ENCODE results near the gene PRKN.

PRKN gene

GRCh38 chr6:162605881-162606280 is 121.7 kb downstream of the PRKN start:
- no peaks in the 10 kb centered on the region for H3K4me1 ChIP-seq (ENCODE audit: insufficient read depth, poor library complexity, severe bottlenecking)
- no peaks in the 10 kb centered on the region for H3K27me3 ChIP-seq (ENCODE audit: insufficient read depth, poor library complexity, severe bottlenecking)
- no peaks in the 10 kb centered on the region for H3K9me3 ChIP-seq (ENCODE audit: severe bottlenecking)
- ATAC-seq (ENCODE audit: low read depth) (no peak), DNase-seq (ENCODE audit: low spot score) (no peak)
- no peak overlapping the region for H3K4me3 ChIP-seq (ENCODE audit: severe bottlenecking)
- TF ChIP-seq, protein P1, sequence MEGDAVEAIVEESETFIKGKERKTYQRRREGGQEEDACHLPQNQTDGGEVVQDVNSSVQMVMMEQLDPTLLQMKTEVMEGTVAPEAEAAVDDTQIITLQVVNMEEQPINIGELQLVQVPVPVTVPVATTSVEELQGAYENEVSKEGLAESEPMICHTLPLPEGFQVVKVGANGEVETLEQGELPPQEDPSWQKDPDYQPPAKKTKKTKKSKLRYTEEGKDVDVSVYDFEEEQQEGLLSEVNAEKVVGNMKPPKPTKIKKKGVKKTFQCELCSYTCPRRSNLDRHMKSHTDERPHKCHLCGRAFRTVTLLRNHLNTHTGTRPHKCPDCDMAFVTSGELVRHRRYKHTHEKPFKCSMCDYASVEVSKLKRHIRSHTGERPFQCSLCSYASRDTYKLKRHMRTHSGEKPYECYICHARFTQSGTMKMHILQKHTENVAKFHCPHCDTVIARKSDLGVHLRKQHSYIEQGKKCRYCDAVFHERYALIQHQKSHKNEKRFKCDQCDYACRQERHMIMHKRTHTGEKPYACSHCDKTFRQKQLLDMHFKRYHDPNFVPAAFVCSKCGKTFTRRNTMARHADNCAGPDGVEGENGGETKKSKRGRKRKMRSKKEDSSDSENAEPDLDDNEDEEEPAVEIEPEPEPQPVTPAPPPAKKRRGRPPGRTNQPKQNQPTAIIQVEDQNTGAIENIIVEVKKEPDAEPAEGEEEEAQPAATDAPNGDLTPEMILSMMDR (IDR thresholded peaks at IDR 0.05; ENCODE audit: poor library complexity, severe bottlenecking) = no peak
- H3K36me3 ChIP-seq (ENCODE audit: low read depth) = no peaks in the 10 kb centered on the region
- H3K27ac ChIP-seq (ENCODE audit: poor library complexity, severe bottlenecking) = no peak overlapping the region

GRCh38 chr6:162603231-162604015 is 124.1 kb downstream of the PRKN start:
- Histone ChIP-seq H3K27ac (ENCODE audit: poor library complexity, severe bottlenecking) (no peak overlapping the region), H3K4me3 (ENCODE audit: severe bottlenecking) (no peak overlapping the region), H3K27me3 (ENCODE audit: insufficient read depth, poor library complexity, severe bottlenecking) (no peaks in the 10 kb centered on the region), H3K36me3 (ENCODE audit: low read depth) (no peaks in the 10 kb centered on the region), H3K9me3 (ENCODE audit: severe bottlenecking) (no peaks in the 10 kb centered on the region), H3K4me1 (ENCODE audit: insufficient read depth, poor library complexity, severe bottlenecking) (no peaks in the 10 kb centered on the region)
- no peak for ATAC-seq (ENCODE audit: low read depth)
- no peak for DNase-seq (ENCODE audit: low spot score)
- TF ChIP-seq, protein P1 (IDR thresholded peaks at IDR 0.05; ENCODE audit: poor library complexity, severe bottlenecking) = no peak

DNA sequence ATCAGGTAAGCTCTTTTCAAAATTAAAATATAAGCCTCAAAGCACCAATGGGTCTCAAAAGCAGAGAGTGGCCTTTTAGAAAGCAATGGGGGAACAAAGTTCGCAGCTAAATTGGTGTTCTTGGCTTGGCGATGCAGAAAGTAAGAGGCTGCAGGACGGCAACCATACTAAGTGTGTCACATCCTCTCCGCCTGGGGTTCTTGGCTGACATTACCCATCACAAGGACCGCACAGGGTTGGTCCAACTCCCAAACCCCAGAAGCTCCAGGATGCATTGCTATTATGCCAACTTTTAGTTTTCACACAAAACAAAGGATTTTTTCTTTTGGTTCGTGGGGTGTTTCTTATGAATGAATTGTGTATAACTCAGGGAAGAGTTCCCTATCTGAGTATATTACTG is 124.8 kb downstream of the PRKN start:
- no peak overlapping the region for H3K4me3 ChIP-seq (ENCODE audit: severe bottlenecking)
- DNase-seq (ENCODE audit: low spot score) (no peak), ATAC-seq (ENCODE audit: low read depth) (no peak)
- no peaks in the 10 kb centered on the region for H3K9me3 ChIP-seq (ENCODE audit: severe bottlenecking)
- H3K27me3 ChIP-seq (ENCODE audit: insufficient read depth, poor library complexity, severe bottlenecking) = no peaks in the 10 kb centered on the region
- TF ChIP-seq, protein P1 (IDR thresholded peaks at IDR 0.05; ENCODE audit: poor library complexity, severe bottlenecking) = no peak
- no peak overlapping the region for H3K27ac ChIP-seq (ENCODE audit: poor library complexity, severe bottlenecking)
- H3K36me3 ChIP-seq (ENCODE audit: low read depth) = no peaks in the 10 kb centered on the region
- no peaks in the 10 kb centered on the region for H3K4me1 ChIP-seq (ENCODE audit: insufficient read depth, poor library complexity, severe bottlenecking)

- H3K36me3 ChIP-seq (ENCODE audit: low read depth) = no peaks in the 10 kb centered on the region
- H3K4me3 ChIP-seq (ENCODE audit: severe bottlenecking) = no peak overlapping the region
- H3K9me3 ChIP-seq (ENCODE audit: severe bottlenecking) = no peaks in the 10 kb centered on the region
- DNase-seq (ENCODE audit: low spot score) (no peak), ATAC-seq (ENCODE audit: low read depth) (no peak)
- no peak overlapping the region for H3K27ac ChIP-seq (ENCODE audit: poor library complexity, severe bottlenecking)
- H3K4me1 ChIP-seq (ENCODE audit: insufficient read depth, poor library complexity, severe bottlenecking) = no peaks in the 10 kb centered on the region
- no peaks in the 10 kb centered on the region for H3K27me3 ChIP-seq (ENCODE audit: insufficient read depth, poor library complexity, severe bottlenecking)
- TF ChIP-seq, protein P1 (IDR thresholded peaks at IDR 0.05; ENCODE audit: poor library complexity, severe bottlenecking) = no peak
Measured at GRCh38 chr6:162596676-162597075, 130.9 kb downstream of the PRKN start.

GRCh38 chr6:162591517-162591916 is 136.0 kb downstream of the PRKN start:
- TF ChIP-seq, protein P1 (IDR thresholded peaks at IDR 0.05; ENCODE audit: poor library complexity, severe bottlenecking) = no peak
- no peak for ATAC-seq (ENCODE audit: low read depth)
- no peaks in the 10 kb centered on the region for H3K27me3 ChIP-seq (ENCODE audit: insufficient read depth, poor library complexity, severe bottlenecking)
- no peak overlapping the region for H3K4me3 ChIP-seq (ENCODE audit: severe bottlenecking)
- no peaks in the 10 kb centered on the region for H3K4me1 ChIP-seq (ENCODE audit: insufficient read depth, poor library complexity, severe bottlenecking)
- H3K9me3 ChIP-seq (ENCODE audit: severe bottlenecking) = no peaks in the 10 kb centered on the region
- no peak for DNase-seq (ENCODE audit: low spot score)
- no peaks in the 10 kb centered on the region for H3K36me3 ChIP-seq (ENCODE audit: low read depth)
- no peak overlapping the region for H3K27ac ChIP-seq (ENCODE audit: poor library complexity, severe bottlenecking)
